ENCODE results near the gene FUT8.

FUT8 gene

DNA sequence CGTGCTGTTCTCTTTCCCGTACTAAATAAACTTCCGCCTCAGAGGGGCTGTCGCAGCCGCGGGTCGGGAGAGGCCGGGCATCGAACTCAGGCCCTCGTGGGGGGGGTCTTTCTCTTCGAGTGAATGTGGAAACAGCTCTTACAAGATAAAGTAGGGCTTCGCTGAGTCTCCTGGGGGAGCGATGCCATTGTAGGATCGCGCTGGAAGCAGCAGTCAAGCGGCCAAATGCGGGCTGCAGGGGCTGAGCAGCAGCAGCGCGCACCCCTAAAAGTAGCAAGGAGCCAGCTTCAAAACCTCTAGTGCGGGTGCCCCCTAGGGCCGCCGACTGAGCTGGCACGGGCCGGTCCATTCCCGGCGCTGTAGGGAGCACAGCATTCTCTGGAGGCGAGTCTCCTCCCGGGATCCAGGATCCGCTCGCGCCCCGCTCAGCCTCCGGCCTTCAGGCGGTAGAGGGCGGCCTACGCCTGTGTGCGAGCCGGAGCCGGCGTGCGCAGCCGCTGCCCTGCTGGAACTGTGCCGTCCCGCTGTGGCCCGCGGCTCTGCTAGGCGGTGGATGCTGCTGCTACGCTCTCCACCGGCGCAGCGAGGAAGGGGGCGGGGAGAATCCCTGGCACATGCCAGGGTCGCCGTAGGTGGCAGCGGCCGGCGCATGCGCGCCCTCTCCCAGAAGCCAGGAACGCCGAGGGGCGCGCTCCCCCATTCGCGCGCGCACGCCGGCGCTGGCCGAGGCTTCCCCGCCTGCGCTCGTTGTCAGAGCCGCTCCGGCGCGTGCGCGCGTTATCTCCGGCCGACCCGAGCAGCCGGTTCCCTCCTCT, at the start of gene FUT8:
TSS of gene FUT8 (plus strand) at position 699 of the 815 bp plus-strand sequence. CDS start 148,834 bp downstream, outside the sequence.
- DNase-seq (ENCODE audit: low read depth in 2 of 2): peak; percentile 90 to 94

DNA sequence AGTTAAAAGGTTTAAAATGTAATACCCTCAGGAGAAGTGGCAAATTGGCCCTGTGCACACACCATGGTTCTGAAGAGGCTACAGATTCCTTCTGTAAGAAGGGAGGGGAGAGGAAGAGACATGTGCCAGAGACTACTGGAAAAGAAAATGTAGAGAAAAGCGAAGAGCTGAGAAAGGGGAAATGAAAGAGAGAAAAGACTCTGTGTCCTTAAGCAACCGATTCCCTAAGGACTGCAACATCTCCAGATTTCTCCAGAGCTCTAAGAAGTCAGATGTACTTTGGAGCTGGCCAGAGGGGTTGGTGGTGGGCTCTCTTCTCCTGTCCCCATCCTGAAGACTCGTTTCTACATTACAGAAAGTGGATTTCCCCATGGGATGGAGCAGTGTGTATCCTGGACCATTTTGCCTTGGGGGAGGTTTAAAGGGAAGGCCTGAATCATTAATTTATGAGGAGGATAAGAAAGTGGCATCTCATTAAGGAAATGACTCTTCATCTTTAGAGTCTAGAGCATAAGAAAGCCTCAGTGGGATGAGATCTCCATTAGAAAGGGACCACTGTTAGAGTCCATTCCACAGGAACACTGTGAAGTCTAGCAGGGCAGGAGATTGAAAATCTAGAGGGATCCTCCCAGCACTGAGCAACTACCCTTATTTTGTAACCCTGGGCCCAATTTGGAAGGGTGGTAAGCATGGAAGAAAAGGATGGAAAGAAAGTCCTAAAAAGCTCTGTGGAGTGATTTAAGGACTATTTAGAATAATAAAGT, 45.5 kb upstream of the FUT8 start:
- DNase-seq (ENCODE audit: low read depth in 2 of 2): no peak

DNA sequence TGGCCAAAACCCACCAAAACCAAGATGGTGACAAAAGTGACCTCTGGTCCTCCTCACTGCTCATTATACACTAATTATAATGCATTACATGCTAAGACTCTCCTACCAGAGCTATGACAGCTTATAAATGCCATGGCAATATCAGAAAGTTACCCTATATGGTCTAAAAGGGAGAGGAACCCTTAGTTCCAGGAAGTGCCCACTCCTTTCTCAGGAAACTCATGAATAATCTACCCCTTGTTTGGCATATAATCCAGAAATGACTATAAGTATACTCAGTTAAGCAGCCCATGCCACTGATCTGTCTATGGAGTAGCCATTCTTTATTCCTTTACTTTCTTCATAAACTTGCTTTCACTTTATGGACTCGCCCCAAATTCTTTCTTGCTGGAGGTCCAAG, 43.0 kb upstream of the FUT8 start:
- DNase-seq (ENCODE audit: low read depth in 2 of 2): no peak

DNA sequence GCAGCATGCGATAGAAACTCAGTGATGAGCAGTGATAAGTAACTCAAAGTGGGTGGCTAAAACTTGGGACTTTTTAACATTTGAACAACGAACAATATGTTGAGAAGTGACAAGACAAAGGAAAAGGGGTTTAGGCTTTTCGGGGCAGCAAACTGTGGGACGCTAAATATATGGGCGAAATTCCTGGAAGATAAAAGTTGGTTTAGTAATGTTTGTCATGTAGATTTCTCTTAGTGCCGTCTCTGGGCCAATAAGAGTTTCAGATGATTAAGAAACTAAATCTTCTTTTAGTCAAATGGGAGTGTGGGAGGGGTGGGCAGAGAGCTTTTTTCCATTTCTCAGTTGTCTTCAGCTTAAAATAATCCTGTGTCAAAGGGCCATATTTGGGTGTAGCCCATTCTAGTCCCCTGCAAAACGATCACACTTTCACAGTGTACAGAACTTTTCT, 41.7 kb upstream of the FUT8 start:
- no peak for DNase-seq (ENCODE audit: low read depth in 2 of 2)

DNA sequence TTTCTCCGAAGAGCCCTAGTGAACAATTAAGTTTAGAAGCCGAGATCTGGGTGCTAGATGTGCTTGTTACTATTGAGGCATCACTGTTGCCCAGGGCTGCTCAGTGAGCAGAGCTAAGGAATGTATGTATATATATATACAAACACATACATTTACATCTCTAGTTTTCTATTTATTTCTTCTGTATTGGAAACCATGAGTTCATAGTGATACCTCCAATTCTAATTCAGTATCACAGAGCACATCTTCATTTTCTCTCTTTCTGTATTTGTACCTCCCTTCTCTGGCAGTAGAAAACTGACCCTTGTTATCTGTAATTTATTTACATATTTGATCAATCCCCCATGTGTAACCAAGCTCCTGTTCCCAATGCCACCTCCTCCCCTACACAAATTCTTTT, 40.7 kb upstream of the FUT8 start:
- DNase-seq (ENCODE audit: low read depth in 2 of 2): no peak

DNA sequence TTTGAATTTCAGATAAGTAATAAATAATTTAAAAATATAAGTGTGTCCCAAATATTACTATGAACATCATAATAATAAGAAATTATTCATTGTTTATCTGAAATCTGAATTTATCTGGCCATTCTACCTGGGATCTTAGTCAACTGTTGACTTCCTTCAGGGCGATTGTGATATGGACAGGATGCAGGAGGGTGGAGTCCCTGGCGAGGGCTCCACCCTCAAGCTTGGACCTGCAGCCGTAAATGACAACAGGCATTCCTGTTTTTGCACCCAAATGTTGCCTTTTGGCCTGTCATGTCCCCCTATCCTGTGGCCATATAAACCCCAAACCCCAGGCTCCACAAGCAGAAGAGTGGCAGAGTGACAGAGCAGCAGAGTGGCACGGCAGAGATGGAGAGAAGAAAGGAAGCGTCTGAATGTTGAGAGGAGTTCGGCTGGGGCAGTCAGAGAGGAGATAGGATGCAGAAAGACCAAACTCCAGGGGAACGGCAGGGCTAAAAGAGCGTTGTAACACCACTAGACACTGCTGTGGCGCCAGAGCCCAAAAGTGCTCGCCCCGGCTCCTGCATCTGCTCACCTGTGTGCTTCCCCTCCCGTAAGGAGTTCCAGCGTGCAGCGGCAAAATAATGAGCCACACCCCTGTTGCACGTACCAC, 39.4 kb upstream of the FUT8 start:
- DNase-seq (ENCODE audit: low read depth in 2 of 2): no peak

DNA sequence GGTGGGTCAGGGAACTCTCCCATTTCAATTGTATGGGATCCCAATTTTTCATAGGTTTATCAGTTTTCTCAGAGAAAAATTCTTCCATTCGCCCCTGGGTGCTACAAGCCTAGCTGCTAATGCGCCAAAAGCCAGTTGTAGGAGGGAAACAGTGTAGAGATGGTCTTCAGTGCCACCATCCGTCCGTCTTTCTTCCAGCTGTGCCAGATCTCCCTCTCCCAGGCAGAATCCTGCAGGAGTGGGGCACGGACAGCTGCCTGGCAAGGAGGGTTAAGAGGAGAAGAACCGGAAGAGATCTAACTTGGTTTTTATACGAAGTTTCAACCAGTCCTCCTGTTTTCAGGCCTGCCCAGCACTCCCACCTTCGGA, 38.9 kb upstream of the FUT8 start:
- no peak for DNase-seq (ENCODE audit: low read depth in 2 of 2)

DNA sequence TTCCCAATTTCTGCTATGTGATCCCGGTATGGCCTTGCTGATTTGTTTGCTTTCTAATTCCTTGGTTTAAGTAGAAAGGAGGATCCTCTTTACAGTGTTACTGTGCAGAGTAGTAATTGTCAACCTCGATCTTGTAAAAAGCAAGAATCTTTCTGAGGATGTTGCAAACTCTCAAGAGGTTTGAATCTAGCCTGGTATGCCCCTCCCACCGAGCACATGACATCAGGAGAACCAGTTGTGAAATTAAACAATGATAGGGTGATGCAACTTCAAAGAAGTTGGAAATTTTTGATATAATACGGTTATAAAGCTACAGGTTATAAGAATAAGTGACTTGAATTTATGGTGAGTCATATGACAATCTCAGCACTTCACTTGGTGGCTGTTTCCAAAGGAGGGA, 35.0 kb upstream of the FUT8 start:
- no peak for DNase-seq (ENCODE audit: low read depth in 2 of 2)

DNA sequence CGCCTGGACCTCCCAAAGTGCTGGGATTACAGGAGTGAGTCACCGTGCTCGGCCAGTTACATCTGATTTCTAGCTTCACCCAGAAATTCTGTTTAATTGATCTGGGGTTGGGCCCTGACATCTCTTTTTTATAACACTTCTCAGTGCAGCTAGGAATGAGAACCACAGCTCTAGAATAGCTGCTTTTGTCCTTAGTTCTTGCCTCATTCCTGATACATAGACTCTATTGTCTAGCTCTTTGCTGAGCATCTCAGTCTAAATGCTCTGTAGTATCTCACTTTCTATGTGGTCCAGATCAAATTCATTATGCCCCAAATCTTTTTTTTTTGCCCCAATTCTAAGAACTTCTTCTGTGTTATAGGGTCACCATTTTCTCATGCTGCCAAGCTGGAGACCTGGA, 29.9 kb upstream of the FUT8 start:
- DNase-seq (ENCODE audit: low read depth in 2 of 2): no peak

DNA sequence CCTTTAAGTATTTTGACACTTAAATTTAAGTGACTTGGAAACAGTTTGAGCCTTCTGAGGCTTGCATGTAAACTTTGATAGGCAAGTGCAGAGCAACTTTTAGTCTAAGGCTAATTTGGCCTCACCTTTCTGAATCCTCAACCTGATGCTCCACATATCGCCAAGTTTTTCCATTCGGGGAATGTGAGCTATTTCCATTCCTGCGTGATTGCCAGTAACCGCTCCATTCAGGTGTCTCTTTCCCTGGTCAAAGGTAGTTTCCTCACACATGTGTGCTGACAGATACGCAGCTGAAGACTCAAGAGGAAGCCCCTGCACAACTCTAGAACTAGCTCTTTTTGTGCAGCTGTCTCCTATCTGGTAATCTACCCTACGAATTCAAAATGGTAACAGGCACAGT, 25.4 kb upstream of the FUT8 start:
- DNase-seq (ENCODE audit: low read depth in 2 of 2): no peak

DNA sequence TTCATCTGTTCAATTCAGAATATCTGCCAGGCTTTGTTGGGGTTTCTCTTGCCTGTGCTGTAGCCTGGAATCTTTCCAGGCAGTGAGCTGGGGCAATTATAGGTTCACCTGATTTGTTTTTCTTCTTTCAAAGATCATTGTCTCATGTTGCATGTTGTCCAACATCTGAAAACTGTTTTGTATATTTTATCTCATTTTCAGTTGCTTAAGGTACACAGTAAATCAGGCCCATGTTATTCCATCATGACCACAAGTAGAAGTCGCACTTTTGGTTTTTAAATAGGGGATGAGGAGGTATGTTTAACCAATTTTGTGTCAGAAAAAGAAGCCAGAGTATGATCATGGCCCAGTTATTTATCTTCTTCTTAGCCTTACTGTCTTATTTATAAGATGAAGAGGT, 24.9 kb upstream of the FUT8 start:
- no peak for DNase-seq (ENCODE audit: low read depth in 2 of 2)

DNA sequence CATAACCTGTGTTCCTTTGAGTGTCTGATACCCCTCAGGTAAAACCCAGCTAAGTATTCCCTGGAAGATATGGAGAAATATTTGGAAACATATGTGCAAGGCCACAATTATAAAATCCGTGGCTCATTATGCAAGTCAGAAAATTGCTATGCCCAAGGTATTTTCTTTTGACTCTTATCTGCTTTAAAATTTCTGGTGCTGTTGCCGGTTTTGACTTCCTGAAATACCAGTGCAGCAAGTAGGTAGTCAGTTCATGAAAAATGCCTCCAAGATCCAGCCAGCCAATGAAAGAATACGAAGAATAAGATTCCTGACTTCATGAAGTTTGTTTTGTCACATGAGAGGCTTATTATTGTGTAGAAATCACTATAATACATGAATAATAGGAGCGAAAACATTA, 20.2 kb upstream of the FUT8 start:
- no peak for DNase-seq (ENCODE audit: low read depth in 2 of 2)

DNA sequence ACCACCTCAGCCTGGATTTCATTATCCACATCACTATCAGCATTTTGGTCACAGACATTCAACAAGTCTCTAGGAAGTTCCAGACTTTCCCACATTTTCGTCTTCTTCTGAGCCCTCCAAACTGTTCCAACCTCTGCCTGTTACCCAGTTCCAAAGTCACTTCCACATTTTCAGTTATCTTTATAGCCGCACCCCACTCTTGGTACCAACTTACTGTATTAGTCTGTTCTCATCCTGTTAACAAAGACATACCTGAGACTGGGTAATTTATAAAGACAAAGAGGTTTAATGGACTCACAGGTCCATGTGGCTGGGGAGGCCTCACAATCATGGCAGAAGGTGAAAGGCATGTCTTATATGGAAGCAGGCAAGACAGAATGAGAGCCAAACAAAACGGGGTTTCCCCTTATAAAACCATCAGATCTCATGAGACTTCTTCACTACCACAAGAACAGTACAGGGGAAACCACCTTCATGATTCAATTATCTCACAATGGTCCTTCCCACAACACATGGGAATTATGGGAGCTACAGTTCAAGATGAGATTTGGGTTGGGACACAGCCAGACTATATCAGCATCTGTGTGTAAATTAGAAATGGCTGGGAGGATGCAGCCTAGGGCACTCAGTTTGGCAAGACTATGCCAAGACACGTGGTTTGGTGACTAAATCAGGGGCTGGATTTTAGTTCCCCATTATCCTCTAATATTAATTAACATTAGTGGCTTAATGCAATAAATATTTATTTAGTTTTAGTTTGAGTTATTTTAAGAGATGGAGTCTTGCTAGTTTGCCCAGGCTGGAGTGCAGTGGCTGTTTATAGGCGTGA, 16.2 kb upstream of the FUT8 start:
- DNase-seq (ENCODE audit: low read depth in 2 of 2): no peak

DNA sequence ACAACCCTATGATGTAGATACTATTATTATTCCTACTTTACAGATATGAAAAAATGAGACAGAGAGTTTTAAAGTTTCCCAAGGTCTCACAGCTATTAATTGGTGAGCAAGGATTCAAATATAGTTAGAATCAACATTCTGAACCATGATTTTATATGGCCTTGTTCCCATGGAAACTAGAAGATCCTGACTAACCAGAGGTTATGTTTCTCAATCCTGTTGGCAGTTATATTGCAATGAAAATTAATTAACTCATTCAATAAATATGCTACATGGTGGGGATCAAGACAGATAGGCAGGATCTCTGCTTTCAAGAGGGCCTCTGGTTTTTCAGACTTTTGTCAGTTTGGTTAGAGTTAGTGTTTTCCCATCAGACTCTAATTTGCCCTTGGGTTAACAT, 9.3 kb upstream of the FUT8 start:
- no peak for DNase-seq (ENCODE audit: low read depth in 2 of 2)

DNA sequence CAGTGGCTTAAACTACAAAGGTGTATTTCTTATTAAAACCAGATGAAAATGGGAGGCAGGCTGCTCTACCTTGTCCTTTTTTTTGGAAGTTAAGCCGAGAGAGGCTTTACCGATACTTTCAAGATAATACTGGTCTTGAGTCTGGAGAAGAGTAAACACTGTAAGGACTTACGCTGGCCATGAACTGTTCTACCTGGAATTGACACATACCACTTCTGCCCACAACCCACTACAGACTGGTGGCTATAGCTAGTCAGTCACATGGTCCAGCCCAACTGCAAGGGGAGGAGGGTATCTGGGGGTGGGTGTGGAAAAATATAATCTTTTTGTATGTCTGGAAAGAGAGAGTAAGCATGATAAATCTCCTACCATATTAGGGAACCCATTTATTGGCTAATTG, 4.4 kb upstream of the FUT8 start:
- DNase-seq (ENCODE audit: low read depth in 2 of 2): no peak

DNA sequence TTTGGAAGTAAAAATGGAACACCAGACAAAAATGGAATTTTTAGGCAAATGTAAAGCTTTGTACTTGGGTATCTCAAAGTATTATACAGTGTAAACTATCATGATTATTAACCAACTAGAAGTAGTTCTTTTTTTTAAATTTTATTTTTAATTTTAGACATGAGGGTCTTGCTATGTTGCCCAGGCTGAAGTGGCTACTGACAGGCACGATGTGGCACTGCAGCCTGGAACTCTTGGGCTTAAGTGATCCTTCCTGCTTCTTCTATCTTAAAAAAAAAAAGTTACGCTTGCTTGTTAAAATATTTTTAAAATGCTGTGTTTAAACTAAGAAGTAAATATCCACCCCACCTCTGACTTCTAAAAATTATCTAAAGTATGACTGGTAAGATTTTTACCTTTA, 1.9 kb upstream of the FUT8 start:
- DNase-seq (ENCODE audit: low read depth in 2 of 2): no peak

DNA sequence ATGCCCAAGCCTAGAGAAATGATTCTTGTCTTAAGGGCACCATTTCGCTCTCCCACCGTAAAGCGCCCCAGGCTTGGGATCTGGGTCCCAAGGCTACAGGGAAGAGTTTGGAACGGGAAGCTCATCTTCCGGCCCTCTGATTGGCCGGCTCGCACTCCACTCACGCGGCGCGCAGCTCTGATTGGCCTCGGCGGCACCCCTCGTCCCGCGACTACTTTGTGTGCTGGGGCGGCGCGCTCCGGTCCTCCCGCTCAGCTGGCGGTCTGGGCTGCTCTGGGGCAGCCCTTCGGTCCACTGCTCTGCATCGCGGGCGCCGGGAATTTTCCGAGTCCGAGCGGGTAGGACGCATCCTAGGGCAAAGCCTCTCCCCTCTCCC, 886 bp upstream of the FUT8 start:
- DNase-seq (ENCODE audit: low read depth in 2 of 2): peak; percentile 57 to 66

DNA sequence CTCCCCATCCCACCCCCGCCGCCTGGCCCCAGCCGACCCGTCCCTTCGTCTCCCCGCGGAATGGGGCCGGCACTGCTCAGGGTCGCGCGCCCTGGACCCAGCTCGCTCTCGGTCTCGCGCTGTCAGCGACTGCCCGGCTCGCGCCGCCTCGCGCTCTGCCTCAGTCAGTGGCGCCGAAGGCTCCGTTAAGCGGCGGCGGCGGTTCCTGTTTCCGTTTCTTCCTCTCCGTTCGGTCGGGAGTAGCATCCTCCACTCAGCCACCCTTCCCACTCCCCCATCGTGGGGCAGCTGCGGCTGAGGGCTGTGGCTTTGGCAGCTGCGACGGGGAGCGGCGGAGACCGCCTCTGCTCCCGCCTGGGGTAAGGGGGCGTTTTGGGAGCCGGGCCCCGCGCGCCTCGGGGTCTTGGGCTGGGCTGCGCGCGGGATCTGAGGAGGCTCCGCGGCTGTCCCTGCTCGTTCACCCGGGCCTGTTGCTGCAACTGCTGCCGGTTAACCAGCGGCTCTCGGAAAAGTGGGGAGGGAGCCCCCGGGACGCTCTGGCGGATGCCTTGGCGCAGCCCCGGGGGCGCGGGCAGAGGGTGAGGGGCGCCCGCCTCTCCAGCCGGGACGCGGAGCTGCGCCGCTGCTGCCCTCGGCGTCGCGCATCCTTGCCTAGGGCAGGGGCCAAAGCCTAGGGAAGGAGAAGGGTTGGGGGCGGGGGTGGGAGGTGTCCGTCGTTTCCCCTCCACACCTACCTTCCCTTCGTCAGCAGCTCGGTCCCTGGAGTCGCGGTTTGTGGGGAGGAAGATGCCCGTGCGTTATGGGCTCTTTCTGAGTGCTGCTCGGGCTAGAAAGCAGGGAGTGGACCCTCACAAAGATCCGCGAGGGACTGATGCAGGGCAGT, 567 bp downstream of the FUT8 start:
- DNase-seq (ENCODE audit: low read depth in 2 of 2): peak; percentile 1 to 30

DNA sequence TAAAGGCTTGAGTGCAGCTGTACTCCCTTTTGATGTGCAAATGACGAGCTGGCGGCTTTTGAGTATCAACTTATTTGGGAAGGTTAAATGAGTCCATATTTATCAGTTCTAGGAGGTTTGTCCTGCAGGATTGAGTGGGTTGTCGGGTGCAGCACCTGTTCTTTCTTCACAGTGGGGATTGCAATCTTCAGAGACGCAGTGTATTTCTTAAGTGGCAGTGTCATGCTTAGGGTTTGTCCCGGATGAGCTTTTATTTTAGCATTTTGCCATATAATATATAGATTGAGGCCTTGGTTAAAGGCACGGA, 1.2 kb downstream of the FUT8 start:
- no peak for DNase-seq (ENCODE audit: low read depth in 2 of 2)

DNA sequence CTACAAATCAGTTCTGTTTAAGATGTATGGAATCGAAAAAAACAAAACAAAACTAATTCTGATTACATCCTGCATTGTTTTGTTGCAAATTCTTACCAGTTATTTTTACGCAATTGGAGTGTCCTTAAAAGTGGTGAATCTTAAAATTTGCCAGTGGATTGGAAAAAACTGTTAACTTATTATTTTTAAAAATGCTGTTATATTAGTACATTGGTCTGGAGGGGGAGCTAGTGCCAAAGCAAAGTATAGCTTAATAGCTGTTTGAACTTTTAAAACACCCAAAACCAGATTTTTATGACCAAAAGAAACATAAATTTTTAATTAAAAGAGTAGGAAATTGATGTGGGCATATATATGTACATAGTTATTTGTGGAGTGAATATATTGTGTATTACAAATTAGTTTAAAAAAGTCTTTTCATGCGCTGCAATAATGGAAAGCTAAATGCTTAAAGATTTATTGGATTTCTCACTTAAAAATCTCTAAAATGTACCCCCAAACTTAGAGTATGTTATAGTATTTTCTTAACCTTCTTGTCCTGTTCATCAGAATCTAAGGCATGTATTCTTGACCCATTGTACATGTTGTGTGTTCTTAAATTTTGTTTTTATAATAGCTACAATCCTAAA, 2.5 kb downstream of the FUT8 start:
- DNase-seq (ENCODE audit: low read depth in 2 of 2): no peak

DNA sequence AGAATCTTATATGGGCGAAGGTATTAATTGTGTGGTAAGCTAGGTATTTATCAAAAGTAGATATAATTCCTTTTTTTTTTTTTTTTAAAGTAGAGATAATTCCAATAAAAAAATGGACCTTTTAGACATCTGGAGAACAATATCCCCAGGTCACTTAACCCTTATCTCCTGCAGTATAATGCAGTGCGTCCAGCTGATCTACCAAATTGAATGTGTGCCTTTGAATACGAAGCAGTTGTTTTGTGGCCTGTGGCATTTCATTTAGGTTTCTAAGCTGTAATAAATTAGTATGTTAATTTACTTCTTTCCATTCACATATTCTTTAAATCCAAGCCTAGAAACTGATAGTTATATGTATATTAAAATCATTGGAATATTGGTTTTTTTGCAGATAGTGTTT, 3.1 kb downstream of the FUT8 start:
- no peak for DNase-seq (ENCODE audit: low read depth in 2 of 2)
